Sigmoid colon (tissue), 4 donors: ENCODE results near the gene TNKS2.
"Not testable (repeated sequence)": the region's sequence is repeated elsewhere in the genome, so short reads cannot be mapped to it uniquely, and the experiment has no call there.

Experiments used
- CTCF ChIP-seq, 4 experiments: fragments of 450-650 bp in 3 of 4; fragments of 200-600 bp in 1 of 4; IDR thresholded peaks; one replicate each; pipeline ENCODE4 v1.5.1; 2016 to 2019; ENCODE audit warnings: antibody characterized with exemption in 4 of 4, mild to moderate bottlenecking in 3 of 4, moderate library complexity in 2 of 4
- EP300 ChIP-seq, 4 donors: sonication (generic); formaldehyde crosslinking; IDR thresholded peaks; one replicate each; pipeline ENCODE4 v1.6.1; 2017; ENCODE audit warnings: antibody characterized with exemption in 4 of 4
- POLR2A ChIP-seq, 2 donors: fragments of 450-650 bp; IDR thresholded peaks; one replicate each; pipeline ENCODE4 v1.6.1; 2016; ENCODE audit warnings: antibody characterized with exemption in 2 of 2, mild to moderate bottlenecking in 2 of 2, moderate library complexity in 2 of 2

GRCh38 chr10:91749592-91749991, 48.6 kb upstream of the TNKS2 start:
- not testable (repeated sequence) for TF ChIP-seq CTCF, POLR2A, EP300 (IDR thresholded peaks at IDR 0.05)
